HG03354 (cell line): ENCODE results near the gene DDOST.
A peak's percentile ranks its signal among the peaks of the same experiment; 100 is the strongest.

ENCODE experiments used
- ATAC-seq: cut with Tn5 transposase; IDR thresholded peaks from one replicate; pipeline ENCODE4 v1.9.1; 2021; ENCODE audit warnings: mild to moderate bottlenecking; ENCODE audit not compliant: unreplicated experiment, poor library complexity, severe bottlenecking

DDOST gene

GRCh38 chr1:20663969-20664715 lies 3.0 kb upstream of the DDOST start:
- ATAC-seq: no peak

GRCh38 chr1:20663365-20663764 lies 2.2 kb upstream of the DDOST start:
- no peak for ATAC-seq

GRCh38 chr1:20662110-20662475 lies 924 bp upstream of the DDOST start:
- no peak for ATAC-seq

GRCh38 chr1:20660847-20661206 lies 342 bp downstream of the DDOST start:
- no peak for ATAC-seq

GRCh38 chr1:20660363-20660762 lies 806 bp downstream of the DDOST start:
- ATAC-seq: no peak

GRCh38 chr1:20658166-20658915 lies 2.8 kb downstream of the DDOST start:
- ATAC-seq: no peak

GRCh38 chr1:20657024-20657423 lies 4.1 kb downstream of the DDOST start:
- ATAC-seq: no peak

- ATAC-seq: no peak
Measured at GRCh38 chr1:20654104-20654690, 7.0 kb downstream of the DDOST start.

- ATAC-seq: no peak
Measured at GRCh38 chr1:20652300-20652699, 8.9 kb downstream of the DDOST start.

- ATAC-seq: no peak
Measured at GRCh38 chr1:20648946-20649345, 12.2 kb downstream of the DDOST start.

- ATAC-seq: no peak
Measured at GRCh38 chr1:20648438-20648837, 12.7 kb downstream of the DDOST start.

GRCh38 chr1:20645414-20645813 lies 15.8 kb downstream of the DDOST start:
- ATAC-seq: no peak

GRCh38 chr1:20644416-20644815 lies 16.8 kb downstream of the DDOST start:
- ATAC-seq: no peak

- no peak for ATAC-seq
Measured at GRCh38 chr1:20643080-20643479, 18.1 kb downstream of the DDOST start.

GRCh38 chr1:20641975-20642374 lies 19.2 kb downstream of the DDOST start:
- ATAC-seq: no peak

GRCh38 chr1:20640183-20640597 lies 21.0 kb downstream of the DDOST start:
- no peak for ATAC-seq

- no peak for ATAC-seq
Measured at GRCh38 chr1:20636785-20637347, 24.3 kb downstream of the DDOST start.

GRCh38 chr1:20634594-20635084 lies 26.5 kb downstream of the DDOST start:
- no peak for ATAC-seq

- peak; percentile 12 for ATAC-seq
Measured at GRCh38 chr1:20634065-20634593, 27.0 kb downstream of the DDOST start.
